GM12864 (cell line): Measurements from ENCODE around the gene KIF7.
"Not testable (repeated sequence)": the region's sequence is repeated elsewhere in the genome, so short reads cannot be mapped to it uniquely, and the experiment has no call there.

Experiments used
- DNase-seq: peaks from one replicate; pipeline ENCODE4 v3.0.0-alpha.2; 2011; ENCODE audit warnings: low read depth
- H3K4me3 ChIP-seq: 2 replicates; pipeline ENCODE4 v1.5.1; 2011; ENCODE audit warnings: mild to moderate bottlenecking, low read depth, low read length, control low read depth
- CTCF ChIP-seq: IDR thresholded peaks from 2 replicates; pipeline ENCODE4 v1.5.1; 2011; ENCODE audit warnings: low read depth, mild to moderate bottlenecking, moderate library complexity, low read length, control low read depth, inconsistent platforms; ENCODE audit errors: missing control alignments

Gene KIF7

GRCh38 chr15:89690276-89691218 lies 35.3 kb upstream of the KIF7 start, which contains the start of the genes PEX11A and WDR93:
Gene PEX11A (minus strand): TSS chr15:89690754. CDS start chr15:89690632, 122 bp downstream.
Gene WDR93 (plus strand): TSS chr15:89690811. CDS start chr15:89701747, 10,936 bp downstream.
- peak; percentile 60 for DNase-seq
- peak within 1 kb of the TSS; percentile 90 for H3K4me3 ChIP-seq
- TF ChIP-seq CTCF = no peak

GRCh38 chr15:89689930-89690275 lies 34.6 kb upstream of the KIF7 start:
- not testable (repeated sequence) for DNase-seq
- H3K4me3 ChIP-seq = peak overlapping the region; percentile 90

- no peak for TF ChIP-seq CTCF
Measured at GRCh38 chr15:89686522-89686921, 31.3 kb upstream of the KIF7 start.

GRCh38 chr15:89685995-89686394 lies 30.7 kb upstream of the KIF7 start:
- DNase-seq = no peak
- no peak for TF ChIP-seq CTCF
- no peak overlapping the region for H3K4me3 ChIP-seq

More at GRCh38 chr15:89686522-89686921, 31.3 kb upstream of the KIF7 start:
- DNase-seq = no peak
- H3K4me3 ChIP-seq = no peak overlapping the region

GRCh38 chr15:89681146-89681545 lies 25.9 kb upstream of the KIF7 start:
- DNase-seq = no peak
- no peak for TF ChIP-seq CTCF
- H3K4me3 ChIP-seq = no peak overlapping the region

GRCh38 chr15:89680282-89680873 lies 25.1 kb upstream of the KIF7 start:
- H3K4me3 ChIP-seq = no peak overlapping the region
- DNase-seq = no peak
- TF ChIP-seq CTCF = no peak

- DNase-seq = no peak
- no peak for TF ChIP-seq CTCF
- H3K4me3 ChIP-seq = no peak within 1 kb of the TSS
Measured at GRCh38 chr15:89679212-89679611, 23.9 kb upstream of the KIF7 start, which contains the start of gene PLIN1. Gene PLIN1 (minus strand): TSS chr15:89679367. CDS start chr15:89677489, 1,878 bp downstream.
